Kidney (tissue), 14 donors: ENCODE results near the gene RDM1. TPM values are rescaled to one million over a fixed set of nuclear protein-coding genes. Genes with fewer than 3 reads are reported as not detected.

Experiments used
- DNase-seq, 5 donors: peaks; one replicate each; pipeline ENCODE4 v3.0.0-alpha.2; 2013 to 2020
- FAIRE-seq: peaks from 2 replicates; lab custom pipeline; 2012; peaks lifted over from hg19 to GRCh38; lab: Jason Lieb, UNC
- H3K27ac ChIP-seq, 2 donors: one replicate each; pipeline ENCODE4 v1.7.0; 2013; ENCODE audit warnings: low read depth in 2 of 2, low read length in 2 of 2, inconsistent platforms in 1 of 2
- H3K27me3 ChIP-seq: one replicate; pipeline ENCODE4 v1.7.1; 2013; ENCODE audit warnings: low read length, inconsistent platforms; ENCODE audit not compliant: control insufficient read depth, insufficient read depth
- H3K36me3 ChIP-seq, 3 donors: one replicate each; pipeline versions ENCODE4 v1.7.0 to v1.7.1; 2013; ENCODE audit warnings: low read length in 3 of 3, control low read depth in 1 of 3, inconsistent platforms in 1 of 3; ENCODE audit not compliant: insufficient read depth in 3 of 3, control insufficient read depth in 2 of 3
- H3K4me1 ChIP-seq, 3 donors: one replicate each; pipeline versions ENCODE4 v1.7.0 to v1.7.1; 2013; ENCODE audit warnings: low read length in 3 of 3, inconsistent platforms in 1 of 3, low read depth in 1 of 3; ENCODE audit not compliant: control insufficient read depth in 2 of 3, insufficient read depth in 2 of 3
- H3K4me3 ChIP-seq, 3 donors: one replicate each; pipeline versions ENCODE4 v1.7.0 to v1.8.1; 2013; ENCODE audit warnings: low read length in 3 of 3, control low read depth in 1 of 3, inconsistent platforms in 1 of 3
- H3K9ac ChIP-seq, 3 donors: one replicate each; pipeline versions ENCODE4 v1.7.0 to v1.7.1; 2013; ENCODE audit warnings: low read length in 3 of 3, control low read depth in 1 of 3, inconsistent platforms in 1 of 3
- H3K9me3 ChIP-seq, 3 donors: one replicate each; pipeline versions ENCODE4 v1.7.0 to v1.7.1; 2013; ENCODE audit warnings: low read length in 3 of 3, control low read depth in 1 of 3, inconsistent platforms in 1 of 3; ENCODE audit not compliant: control insufficient read depth in 2 of 3, insufficient read depth in 1 of 3
- CTCF ChIP-seq: IDR thresholded peaks from 3 replicates; pipeline ENCODE4 v1.5.1; 2012; ENCODE audit warnings: mild to moderate bottlenecking, moderate library complexity, borderline replicate concordance; ENCODE audit not compliant: insufficient read depth; ENCODE audit errors: extremely low read depth
- intact Hi-C: fragments of 100-400 bp; cut with DNase I; formaldehyde crosslinking; loops from one replicate; pipeline ENCODE4 v1.11.1; 2022
- polyA plus RNA-seq: library from polyadenylated mRNA; stranded (reverse); fragments of 350-450 nt; fragmentation: Illumina TruSeq; extraction: RNeasy Lipid Tissue Mini Kit (QIAGEN cat#74804); gene quantifications from one replicate; pipeline ENCODE4 v1.2.3, GENCODE V29; 2014; ENCODE audit warnings: low read depth, low replicate concordance; ENCODE audit not compliant: insufficient read depth
- total RNA-seq: library from RNA; stranded (reverse); fragmentation: NEBNext Ultra II Directional; extraction: Animal tissue kit (Norgen Biotek cat#: 25700); gene quantifications from one replicate; pipeline ENCODE4 v1.2.1, GENCODE V29; 2021
- donor health status: control.
- donor health status: control.
- donor health status: control.
- donor health status: control.
- donor health status: control.
- donor health status: DM: yes; HTN: yes; CAD: no.
- donor health status: Normal renal cell carcinoma (clear cell type).

The RDM1 gene
- total and polyA plus RNA-seq, 2 donors from 2014 or later: 0.56 TPM; not detected in 1

DNA sequence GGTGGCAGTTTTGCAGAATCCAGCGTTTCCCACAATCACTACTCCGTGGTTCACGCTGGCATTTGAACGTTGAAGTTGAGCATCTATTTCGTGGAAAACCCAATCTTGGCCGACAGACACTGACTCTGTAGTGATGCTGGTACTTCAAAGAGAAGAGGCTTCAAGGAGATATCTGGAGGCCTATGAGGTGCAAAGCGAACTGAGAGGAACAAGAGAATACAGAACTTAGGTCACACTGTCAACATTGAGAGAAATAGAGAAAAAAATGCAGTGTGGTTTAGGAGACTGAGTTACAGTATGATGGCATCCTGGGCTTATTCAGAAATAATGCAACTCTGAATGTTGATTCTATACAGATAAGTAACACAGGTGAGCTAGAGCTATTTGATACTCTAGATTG, 34.7 kb upstream of the RDM1 start:
- FAIRE-seq: no peak
- Histone ChIP-seq H3K4me1 (no peaks in the 10 kb centered on the region), H3K27me3 (no peaks in the 10 kb centered on the region), H3K9ac (no peak overlapping the region), H3K36me3 (no peaks in the 10 kb centered on the region), H3K9me3 (no peaks in the 10 kb centered on the region), H3K27ac (no peak overlapping the region), H3K4me3 (no peak overlapping the region)
- intact Hi-C loops: no loop called here
- no peak for TF ChIP-seq CTCF
- no peak for DNase-seq

- FAIRE-seq (no peak), DNase-seq (no peak)
- Histone ChIP-seq H3K4me3 (no peak overlapping the region), H3K36me3 (no peaks in the 10 kb centered on the region), H3K9ac (no peak overlapping the region), H3K27me3 (no peaks in the 10 kb centered on the region), H3K27ac (no peak overlapping the region), H3K9me3 (no peaks in the 10 kb centered on the region), H3K4me1 (no peaks in the 10 kb centered on the region)
- no peak for TF ChIP-seq CTCF
- intact Hi-C loops: no loop called here
These were observed 33.1 kb upstream of the RDM1 start for GRCh38 chr17:35963663-35964062.

GRCh38 chr17:35953720-35954119, 23.1 kb upstream of the RDM1 start:
- DNase-seq (no peak), FAIRE-seq (no peak)
- H3K4me3 ChIP-seq: no peak overlapping the region

More at GRCh38 chr17:35953720-35954119, 23.1 kb upstream of the RDM1 start:
- Histone ChIP-seq H3K36me3 (no peaks in the 10 kb centered on the region), H3K9ac (no peak overlapping the region), H3K27me3 (no peaks in the 10 kb centered on the region), H3K27ac (no peak overlapping the region), H3K4me1 (no peaks in the 10 kb centered on the region), H3K9me3 (no peaks in the 10 kb centered on the region)
- intact Hi-C loops: no loop called here
- no peak for TF ChIP-seq CTCF
